ENCODE data around the gene MVB12A.
A peak's percentile ranks its signal among the peaks of the same experiment; 100 is the strongest.

The MVB12A gene

DNA sequence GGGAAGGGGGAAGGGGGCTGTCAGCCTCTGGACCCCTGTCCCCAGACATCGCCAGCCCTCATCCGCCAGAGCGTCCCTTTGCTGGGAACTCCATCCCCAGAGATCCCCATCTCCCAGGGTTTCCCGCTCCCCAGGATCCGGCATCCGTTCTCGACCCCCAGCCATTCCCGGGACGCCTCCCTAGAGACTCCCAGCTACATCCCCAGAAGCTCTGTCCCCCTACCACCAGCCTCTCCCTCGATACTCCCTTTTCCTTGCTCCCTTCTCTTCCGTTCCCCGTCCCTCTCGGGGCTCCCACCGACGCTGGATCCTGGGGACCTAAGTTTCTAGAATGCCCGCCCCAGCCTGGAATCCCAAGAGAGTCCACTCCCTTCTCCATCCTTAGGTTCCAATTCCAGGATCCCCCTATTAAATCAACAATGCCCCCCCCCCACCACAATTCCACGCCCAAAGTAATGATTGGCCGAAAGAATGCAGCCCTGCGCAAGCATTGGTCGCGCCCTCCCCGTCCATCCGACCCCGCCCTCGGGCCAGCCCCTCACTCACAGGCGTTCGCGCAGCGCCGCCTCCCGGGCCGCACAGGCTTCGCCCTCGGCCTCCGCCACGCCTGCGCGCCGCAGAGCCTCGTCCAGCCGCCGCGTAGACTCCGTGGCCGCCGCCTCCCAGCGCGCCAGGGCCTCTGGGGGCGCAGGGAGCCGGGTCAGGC lies 29.0 kb upstream of the MVB12A start:
- peak; percentile 88 for TF ChIP-seq FOXP2 (optimal IDR thresholded peaks at IDR 0.05; ENCODE audit: borderline replicate concordance, extremely low read depth, extremely low read length, insufficient read depth)
- no peak for TF ChIP-seq TAF1 (IDR thresholded peaks at IDR 0.05; ENCODE audit: borderline replicate concordance, insufficient read depth, low read length)
- TF ChIP-seq, protein P1, sequence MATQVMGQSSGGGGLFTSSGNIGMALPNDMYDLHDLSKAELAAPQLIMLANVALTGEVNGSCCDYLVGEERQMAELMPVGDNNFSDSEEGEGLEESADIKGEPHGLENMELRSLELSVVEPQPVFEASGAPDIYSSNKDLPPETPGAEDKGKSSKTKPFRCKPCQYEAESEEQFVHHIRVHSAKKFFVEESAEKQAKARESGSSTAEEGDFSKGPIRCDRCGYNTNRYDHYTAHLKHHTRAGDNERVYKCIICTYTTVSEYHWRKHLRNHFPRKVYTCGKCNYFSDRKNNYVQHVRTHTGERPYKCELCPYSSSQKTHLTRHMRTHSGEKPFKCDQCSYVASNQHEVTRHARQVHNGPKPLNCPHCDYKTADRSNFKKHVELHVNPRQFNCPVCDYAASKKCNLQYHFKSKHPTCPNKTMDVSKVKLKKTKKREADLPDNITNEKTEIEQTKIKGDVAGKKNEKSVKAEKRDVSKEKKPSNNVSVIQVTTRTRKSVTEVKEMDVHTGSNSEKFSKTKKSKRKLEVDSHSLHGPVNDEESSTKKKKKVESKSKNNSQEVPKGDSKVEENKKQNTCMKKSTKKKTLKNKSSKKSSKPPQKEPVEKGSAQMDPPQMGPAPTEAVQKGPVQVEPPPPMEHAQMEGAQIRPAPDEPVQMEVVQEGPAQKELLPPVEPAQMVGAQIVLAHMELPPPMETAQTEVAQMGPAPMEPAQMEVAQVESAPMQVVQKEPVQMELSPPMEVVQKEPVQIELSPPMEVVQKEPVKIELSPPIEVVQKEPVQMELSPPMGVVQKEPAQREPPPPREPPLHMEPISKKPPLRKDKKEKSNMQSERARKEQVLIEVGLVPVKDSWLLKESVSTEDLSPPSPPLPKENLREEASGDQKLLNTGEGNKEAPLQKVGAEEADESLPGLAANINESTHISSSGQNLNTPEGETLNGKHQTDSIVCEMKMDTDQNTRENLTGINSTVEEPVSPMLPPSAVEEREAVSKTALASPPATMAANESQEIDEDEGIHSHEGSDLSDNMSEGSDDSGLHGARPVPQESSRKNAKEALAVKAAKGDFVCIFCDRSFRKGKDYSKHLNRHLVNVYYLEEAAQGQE (IDR thresholded peaks at IDR 0.05; ENCODE audit: insufficient read depth in 1 of 2, low read depth in 2 of 2, low read length in 2 of 2): no peak

DNA sequence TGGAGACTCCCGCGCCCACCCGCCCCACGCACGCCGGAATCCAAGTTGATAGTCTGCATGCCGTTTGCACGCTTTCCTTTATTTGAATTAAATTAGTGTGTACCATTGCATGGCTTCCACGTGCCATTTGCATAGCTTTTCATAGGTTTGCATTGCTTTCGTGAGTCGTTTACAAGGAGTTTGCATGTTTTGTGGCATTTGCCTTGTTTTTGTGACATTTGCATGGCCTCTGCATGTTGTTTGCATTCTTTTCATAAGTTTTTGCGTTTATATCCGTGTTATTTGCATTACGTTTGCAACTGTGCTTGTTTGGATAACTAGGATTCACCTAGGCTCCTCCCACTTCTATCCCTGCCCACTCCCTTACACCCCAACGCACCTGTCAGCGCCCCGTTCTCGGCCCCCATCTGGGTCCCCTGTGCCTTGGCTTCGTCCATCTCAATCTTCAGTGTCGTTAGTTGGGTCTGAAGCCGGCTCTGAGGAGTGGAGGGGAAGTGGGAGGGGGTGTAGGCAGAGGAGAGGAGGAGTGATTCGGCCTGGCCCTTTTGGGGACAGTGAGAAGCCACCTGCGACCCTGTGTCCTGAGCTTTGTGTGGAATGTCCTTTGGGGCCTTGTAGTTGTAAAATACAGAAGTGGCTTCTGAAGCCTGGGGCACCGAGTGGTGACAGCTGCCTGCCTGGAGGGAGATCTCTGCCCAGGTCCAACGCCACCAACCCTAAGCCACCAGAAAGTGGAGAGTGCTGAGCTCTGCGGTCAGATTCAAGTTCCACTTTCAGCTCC lies 28.3 kb upstream of the MVB12A start:
- TF ChIP-seq FOXP2 (optimal IDR thresholded peaks at IDR 0.05; ENCODE audit: borderline replicate concordance, extremely low read depth, extremely low read length, insufficient read depth) (no peak), TAF1 (IDR thresholded peaks at IDR 0.05; ENCODE audit: borderline replicate concordance, insufficient read depth, low read length) (no peak), SIN3A (IDR thresholded peaks at IDR 0.05; ENCODE audit: borderline replicate concordance, insufficient read depth, low read length) (no peak), POLR2AphosphoS5 (IDR thresholded peaks at IDR 0.05; ENCODE audit: low read depth, low read length) (no peak)
- TF ChIP-seq, protein P1 (IDR thresholded peaks at IDR 0.05; ENCODE audit: insufficient read depth in 1 of 2, low read depth in 2 of 2, low read length in 2 of 2): no peak

DNA sequence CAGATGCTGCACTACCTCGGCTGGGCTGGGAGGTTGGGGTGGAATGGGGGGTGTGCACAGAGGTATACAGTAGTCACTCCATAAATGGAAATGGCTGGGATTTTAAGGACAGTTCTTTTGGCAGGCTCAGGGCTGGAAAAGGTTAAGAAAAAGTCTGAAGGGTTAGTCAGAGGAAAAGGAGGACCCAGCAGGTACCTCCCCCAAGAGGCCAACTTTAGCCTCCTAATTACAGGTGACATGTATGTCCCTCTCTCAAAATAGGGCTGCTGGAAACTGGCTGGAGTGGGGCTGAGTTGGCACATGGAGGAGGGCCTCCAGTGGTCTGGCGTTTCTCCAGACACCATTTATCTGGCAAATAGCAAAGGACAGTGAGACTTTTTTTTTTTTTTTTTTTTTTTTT lies 26.8 kb upstream of the MVB12A start:
- TF ChIP-seq FOXP2 (optimal IDR thresholded peaks at IDR 0.05; ENCODE audit: borderline replicate concordance, extremely low read depth, extremely low read length, insufficient read depth): no peak
- TF ChIP-seq POLR2AphosphoS5 (IDR thresholded peaks at IDR 0.05; ENCODE audit: low read depth, low read length): no peak
- TF ChIP-seq SIN3A (IDR thresholded peaks at IDR 0.05; ENCODE audit: borderline replicate concordance, insufficient read depth, low read length): no peak
- TF ChIP-seq, protein P1 (IDR thresholded peaks at IDR 0.05; ENCODE audit: insufficient read depth in 1 of 2, low read depth in 2 of 2, low read length in 2 of 2): no peak
- no peak for TF ChIP-seq TAF1 (IDR thresholded peaks at IDR 0.05; ENCODE audit: borderline replicate concordance, insufficient read depth, low read length)

DNA sequence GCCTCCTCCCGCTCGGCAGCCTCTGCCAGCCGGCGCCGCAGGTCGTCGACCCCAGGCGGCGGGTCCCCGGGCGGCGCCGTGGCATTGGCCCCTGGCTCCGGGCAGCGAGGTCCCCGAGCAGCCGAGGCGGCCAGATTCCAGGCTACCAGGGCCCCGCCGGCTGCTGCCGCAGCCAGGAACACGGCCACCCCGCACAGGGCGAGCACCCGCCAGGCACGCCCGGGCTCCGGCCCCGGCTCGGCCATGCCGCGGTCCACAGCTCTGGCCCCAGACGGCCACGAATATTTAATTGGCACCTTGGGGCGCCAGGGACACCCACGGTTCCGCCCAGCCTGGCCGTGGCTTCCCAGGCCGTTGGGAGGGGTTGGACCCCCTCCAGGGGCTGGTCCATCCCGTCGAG lies 25.9 kb upstream of the MVB12A start, which contains the start of gene CCDC194:
CCDC194 (minus strand) TSS at position 283 of the 400 bp plus-strand sequence; CDS start at position 245, 38 bp downstream.
- TF ChIP-seq, protein P1 (IDR thresholded peaks at IDR 0.05; ENCODE audit: insufficient read depth in 1 of 2, low read depth in 2 of 2, low read length in 2 of 2): no peak
- no peak for TF ChIP-seq SIN3A (IDR thresholded peaks at IDR 0.05; ENCODE audit: borderline replicate concordance, insufficient read depth, low read length)
- no peak for TF ChIP-seq TAF1 (IDR thresholded peaks at IDR 0.05; ENCODE audit: borderline replicate concordance, insufficient read depth, low read length)
- no peak for TF ChIP-seq FOXP2 (optimal IDR thresholded peaks at IDR 0.05; ENCODE audit: borderline replicate concordance, extremely low read depth, extremely low read length, insufficient read depth)

Data from PFSK-1 (cell line).